ENCODE measurements around the gene TTC38.

DNA sequence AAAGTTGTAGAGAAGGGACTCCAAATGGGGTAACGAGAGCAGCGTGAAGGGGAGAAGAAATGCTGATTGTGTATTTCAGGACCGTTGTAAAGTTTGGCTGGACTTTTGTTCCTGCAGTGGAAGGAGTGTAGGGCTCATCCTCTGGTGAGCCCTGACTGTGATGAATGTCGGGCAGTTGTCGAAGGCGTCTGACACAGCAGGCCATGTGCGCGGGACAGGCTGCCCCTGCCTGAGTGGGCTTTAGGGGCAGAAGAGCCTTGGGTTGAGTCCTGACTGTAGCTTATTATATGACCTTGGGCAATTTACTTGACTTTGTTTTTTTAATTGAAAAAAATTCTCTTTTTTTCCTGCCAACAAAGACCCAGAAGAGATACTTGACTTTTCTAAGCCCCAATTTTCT is 70.8 kb downstream of the TTC38 start:
- TF ChIP-seq, protein P1, sequence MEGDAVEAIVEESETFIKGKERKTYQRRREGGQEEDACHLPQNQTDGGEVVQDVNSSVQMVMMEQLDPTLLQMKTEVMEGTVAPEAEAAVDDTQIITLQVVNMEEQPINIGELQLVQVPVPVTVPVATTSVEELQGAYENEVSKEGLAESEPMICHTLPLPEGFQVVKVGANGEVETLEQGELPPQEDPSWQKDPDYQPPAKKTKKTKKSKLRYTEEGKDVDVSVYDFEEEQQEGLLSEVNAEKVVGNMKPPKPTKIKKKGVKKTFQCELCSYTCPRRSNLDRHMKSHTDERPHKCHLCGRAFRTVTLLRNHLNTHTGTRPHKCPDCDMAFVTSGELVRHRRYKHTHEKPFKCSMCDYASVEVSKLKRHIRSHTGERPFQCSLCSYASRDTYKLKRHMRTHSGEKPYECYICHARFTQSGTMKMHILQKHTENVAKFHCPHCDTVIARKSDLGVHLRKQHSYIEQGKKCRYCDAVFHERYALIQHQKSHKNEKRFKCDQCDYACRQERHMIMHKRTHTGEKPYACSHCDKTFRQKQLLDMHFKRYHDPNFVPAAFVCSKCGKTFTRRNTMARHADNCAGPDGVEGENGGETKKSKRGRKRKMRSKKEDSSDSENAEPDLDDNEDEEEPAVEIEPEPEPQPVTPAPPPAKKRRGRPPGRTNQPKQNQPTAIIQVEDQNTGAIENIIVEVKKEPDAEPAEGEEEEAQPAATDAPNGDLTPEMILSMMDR (IDR thresholded peaks at IDR 0.05; ENCODE audit: low read depth, low read length, poor library complexity, severe bottlenecking), result no peak
- no peak for TF ChIP-seq EZH2phosphoT487 (IDR thresholded peaks at IDR 0.05; ENCODE audit: borderline replicate concordance, low read length)
